HuH-7 (cell line): ENCODE results near the gene CPSF4.

ENCODE experiments used
- DNase-seq: peaks from one replicate; pipeline ENCODE4 v3.0.0; 2011; ENCODE audit warnings: low spot score

CPSF4 gene

GRCh38 chr7:99438573-99439480 is at the start of gene CPSF4, which contains the start of gene PTCD1:
CPSF4 (plus strand) TSS chr7:99438943; CDS start chr7:99439083, 140 bp downstream.
PTCD1 (minus strand) TSS chr7:99438798; CDS start chr7:99435242, 3,556 bp downstream.
- DNase-seq: peak; percentile 100

- no peak for DNase-seq
These were observed 49.0 kb upstream of the CPSF4 start for GRCh38 chr7:99389772-99390171.

- DNase-seq: no peak
These were observed 47.7 kb upstream of the CPSF4 start for GRCh38 chr7:99390941-99391602.

GRCh38 chr7:99392046-99392445 is 46.7 kb upstream of the CPSF4 start:
- no peak for DNase-seq

GRCh38 chr7:99392659-99393354 is 45.9 kb upstream of the CPSF4 start:
- DNase-seq: no peak

- DNase-seq: no peak
These were observed 45.2 kb upstream of the CPSF4 start for GRCh38 chr7:99393355-99394187.

- no peak for DNase-seq
These were observed 44.6 kb upstream of the CPSF4 start for GRCh38 chr7:99394188-99394502.

- DNase-seq: no peak
These were observed 43.0 kb upstream of the CPSF4 start for GRCh38 chr7:99395616-99396327.

- DNase-seq: no peak
These were observed 42.1 kb upstream of the CPSF4 start for GRCh38 chr7:99396418-99397296.

- no peak for DNase-seq
These were observed 41.3 kb upstream of the CPSF4 start for GRCh38 chr7:99397297-99397983.

- no peak for DNase-seq
These were observed 39.8 kb upstream of the CPSF4 start for GRCh38 chr7:99398891-99399445.

- DNase-seq: no peak
These were observed 39.1 kb upstream of the CPSF4 start for GRCh38 chr7:99399597-99399996.

- DNase-seq: no peak
These were observed 35.9 kb upstream of the CPSF4 start for GRCh38 chr7:99402854-99403253.

- no peak for DNase-seq
These were observed 35.0 kb upstream of the CPSF4 start for GRCh38 chr7:99403764-99404163.

- DNase-seq: no peak
These were observed 34.3 kb upstream of the CPSF4 start for GRCh38 chr7:99404235-99404976.

GRCh38 chr7:99404977-99405320 is 33.8 kb upstream of the CPSF4 start:
- DNase-seq: no peak

- DNase-seq: no peak
These were observed 32.2 kb upstream of the CPSF4 start for GRCh38 chr7:99406557-99406956.

- DNase-seq: peak; percentile 56
These were observed 30.8 kb upstream of the CPSF4 start for GRCh38 chr7:99407872-99408378.
